ENCODE measurements around the gene SLC5A6. TPM values are rescaled to one million over a fixed set of nuclear protein-coding genes. Genes with fewer than 3 reads are reported as not detected.

Gene SLC5A6
- total and polyA plus RNA-seq, 2 of the 4 experiments (the other 2 are of a cell fraction) = 28.8 to 34.2 TPM

GRCh38 chr2:27219091-27219490 lies 7.0 kb upstream of the SLC5A6 start:
- DNase-seq (no peak), ATAC-seq (ENCODE audit: low read depth) (no peak)
- no peaks in the 10 kb centered on the region for H3K9me3 ChIP-seq (ENCODE audit: control insufficient read depth, insufficient read depth, low read length)
- BruUV-seq (replicated peaks) = no TSS peak
- H3K18ac ChIP-seq (ENCODE audit: low read depth, low read length) = no peak overlapping the region
- no peak overlapping the region for H4K91ac ChIP-seq (ENCODE audit: insufficient read depth, low read depth, low read length)
- no peak overlapping the region for H3K9ac ChIP-seq (ENCODE audit: low read depth, low read length)
- no peaks in the 10 kb centered on the region for H3K27me3 ChIP-seq (ENCODE audit: control insufficient read depth, insufficient read depth, low read length)
- no peak overlapping the region for H3K27ac ChIP-seq (ENCODE audit: insufficient read depth, low read length)
- no peak overlapping the region for H2AFZ ChIP-seq (replicated peaks; ENCODE audit: low read length, poor library complexity)
- peaks cover 4% of the 10 kb centered on the region for H3K4me1 ChIP-seq (ENCODE audit: control insufficient read depth, insufficient read depth, low read length)
- no peak overlapping the region for H2BK5ac ChIP-seq (ENCODE audit: low read depth, low read length, poor library complexity, severe bottlenecking)
- no peak overlapping the region for H2AK5ac ChIP-seq (ENCODE audit: low read depth, low read length)
- H2BK15ac ChIP-seq (ENCODE audit: low read depth, low read length) = no peak overlapping the region
- H3K9me1 ChIP-seq (ENCODE audit: insufficient read depth, low read length) = peaks cover 7% of the 10 kb centered on the region
- peaks cover 30% of the 10 kb centered on the region for H3K36me3 ChIP-seq (ENCODE audit: control insufficient read depth, insufficient read depth, low read length)
- ChIA-PET CTCF (no interaction called here), POLR2A (ENCODE audit: unreplicated experiment) (interaction anchor here (0.6 to 1.1 kb wide), 2 partner anchors 83 to 131 kb away, joined by 3 to 6 read pairs; no protein-coding TSS in a partner anchor)
- no peak overlapping the region for H4K5ac ChIP-seq (ENCODE audit: low read depth, low read length)
- no peak overlapping the region for H3K4me2 ChIP-seq (ENCODE audit: low read depth, low read length)
- H3K14ac ChIP-seq (replicated peaks; ENCODE audit: low read depth, low read length) = no peak overlapping the region
- no CpG with 5 or more reads among the region's 2 CpGs for WGBS, 2 experiments (ENCODE audit: extremely low coverage in 2 of 2, insufficient read length in 1 of 2)
- no peak overlapping the region for H3K56ac ChIP-seq (ENCODE audit: extremely low read depth, insufficient read depth, low read length)
- H2BK120ac ChIP-seq (ENCODE audit: low read depth, low read length) = no peak overlapping the region
- H3K79me1 ChIP-seq (ENCODE audit: low read depth in 1 of 2, low read length in 2 of 2) = peaks cover 22 to 45% of the 10 kb centered on the region in 2 experiments
- H4K20me1 ChIP-seq (ENCODE audit: insufficient read depth, low read length) = no peaks in the 10 kb centered on the region
- no peak overlapping the region for H2BK20ac ChIP-seq (ENCODE audit: low read depth, low read length)
- no peak for TF ChIP-seq CEBPB (IDR thresholded peaks at IDR 0.05; ENCODE audit: low read depth, low read length)
- TF ChIP-seq MXI1 (IDR thresholded peaks at IDR 0.05; ENCODE audit: borderline replicate concordance, low read depth, low read length) = no peak
- no peak for TF ChIP-seq RFX5 (IDR thresholded peaks at IDR 0.05; ENCODE audit: low read depth, low read length)
- no peak overlapping the region for H3K23ac ChIP-seq (ENCODE audit: low read depth, low read length)
- dilution Hi-C loops (cut with HindIII; ENCODE audit: low sequenced_read_pairs, unreplicated experiment) = no loop called here
- in situ Hi-C loops (cut with MboI; ENCODE audit: low sequenced_read_pairs) = no loop called here
- no peak overlapping the region for H3K4me3 ChIP-seq (ENCODE audit: insufficient read depth, low read depth, low read length)
- no peak overlapping the region for H2AK9ac ChIP-seq (replicated peaks; ENCODE audit: low read depth, low read length, poor library complexity)
- H4K8ac ChIP-seq (ENCODE audit: low read depth in 2 of 2, low read length in 2 of 2) = no peak overlapping the region
- H3K4ac ChIP-seq (ENCODE audit: low read depth, low read length) = no peak overlapping the region
- intact Hi-C loops (cut with micrococcal nuclease) = no loop called here

Data from IMR-90 (cell line).